Fibroblast of skin of left biceps (primary cell): ENCODE data around the gene UNC13A.
A peak's percentile ranks its signal among the peaks of the same experiment; 100 is the strongest.

Source experiments
- DNase-seq, 2 experiments: peaks; one replicate each; pipeline ENCODE4 v3.0.0-alpha.2; 2013; ENCODE audit warnings: low read depth in 2 of 2

UNC13A gene

GRCh38 chr19:17626456-17627015 lies 61.6 kb downstream of the UNC13A start:
- no peak for DNase-seq

GRCh38 chr19:17625980-17626379 lies 62.2 kb downstream of the UNC13A start:
- DNase-seq, result no peak

GRCh38 chr19:17625043-17625442 lies 63.1 kb downstream of the UNC13A start:
- DNase-seq, result no peak

- DNase-seq, result no peak
Observed at GRCh38 chr19:17624314-17624991, 63.7 kb downstream of the UNC13A start.

GRCh38 chr19:17623224-17623935 lies 64.8 kb downstream of the UNC13A start:
- no peak for DNase-seq

GRCh38 chr19:17620696-17621095 lies 67.5 kb downstream of the UNC13A start:
- DNase-seq, result no peak

GRCh38 chr19:17618936-17619335 lies 69.2 kb downstream of the UNC13A start:
- no peak for DNase-seq

GRCh38 chr19:17618281-17618903 lies 69.8 kb downstream of the UNC13A start:
- DNase-seq, result no peak

GRCh38 chr19:17617807-17618192 lies 70.4 kb downstream of the UNC13A start:
- no peak for DNase-seq

- DNase-seq, result no peak
Observed at GRCh38 chr19:17616961-17617806, 71.0 kb downstream of the UNC13A start.

GRCh38 chr19:17616686-17616960 lies 71.5 kb downstream of the UNC13A start:
- DNase-seq, result no peak

- no peak for DNase-seq
Observed at GRCh38 chr19:17615889-17616685, 72.1 kb downstream of the UNC13A start.

- DNase-seq, result no peak
Observed at GRCh38 chr19:17614476-17614875, 73.7 kb downstream of the UNC13A start.

- DNase-seq, result no peak
Observed at GRCh38 chr19:17611462-17612244, 76.5 kb downstream of the UNC13A start.

GRCh38 chr19:17610384-17610783 lies 77.8 kb downstream of the UNC13A start:
- no peak for DNase-seq

- no peak for DNase-seq
Observed at GRCh38 chr19:17607936-17608335, 80.2 kb downstream of the UNC13A start.

GRCh38 chr19:17606590-17607185 lies 81.5 kb downstream of the UNC13A start:
- DNase-seq, result no peak

GRCh38 chr19:17605761-17606589 lies 82.2 kb downstream of the UNC13A start:
- peak; percentile 64 to 65 for DNase-seq

GRCh38 chr19:17605117-17605516 lies 83.0 kb downstream of the UNC13A start:
- no peak for DNase-seq
